ENCODE results near the gene ARHGAP33. TPM values are rescaled to one million over a fixed set of nuclear protein-coding genes. Genes with fewer than 3 reads are reported as not detected.

The ARHGAP33 gene
- total and polyA plus RNA-seq, 10 of the 15 experiments (the other 5 are each of a cell fraction or from before 2014, with no cell fraction given): 0.05 to 22.9 (median 2.3) TPM; not detected in 1

DNA sequence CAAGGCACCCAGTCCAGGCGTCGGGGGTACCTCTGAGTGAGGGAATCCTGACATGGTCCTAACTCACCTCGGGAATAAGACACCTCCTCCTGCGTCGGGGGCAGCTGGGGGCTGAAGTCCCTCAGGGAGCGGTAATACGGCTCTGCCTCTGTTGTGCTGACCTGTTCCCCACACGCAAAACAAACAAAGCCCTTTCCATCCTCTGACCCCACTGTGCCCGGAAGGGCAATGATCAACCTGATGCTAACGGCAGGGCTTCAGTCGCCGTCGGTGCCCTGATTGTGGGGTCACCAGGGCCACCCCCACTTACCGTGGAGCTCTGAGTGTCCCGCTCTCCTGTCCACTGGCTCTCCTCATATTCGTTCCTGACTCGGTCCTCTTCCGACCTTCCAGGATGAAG lies 55.6 kb downstream of the ARHGAP33 start:
- SMC1A ChIA-PET (ENCODE audit: uncharacterized antibody, unreplicated experiment): no interaction called here
- Histone ChIP-seq H3K79me2 (ENCODE audit: control insufficient read depth, insufficient read depth, low read length) (no peaks in the 10 kb centered on the region), H3K4me3 (no peak overlapping the region), H3K4me2 (ENCODE audit: control insufficient read depth, insufficient read depth) (no peak overlapping the region), H4K20me1 (ENCODE audit: control insufficient read depth, insufficient read depth) (no peaks in the 10 kb centered on the region; the same call in 1 of the 2 replicates), H3K27me3 (replicated peaks in 1 of 2; ENCODE audit: control insufficient read depth in 2 of 2, insufficient read depth in 2 of 2, low read length in 1 of 2) (no peaks in the 10 kb centered on the region; a peak in 2 of 4 replicates), H3K36me3 (ENCODE audit: control insufficient read depth in 2 of 2, insufficient read depth in 2 of 2, low read length in 1 of 2) (no peaks in the 10 kb centered on the region), H2AFZ (ENCODE audit: control insufficient read depth, low read depth, low read length) (no peak overlapping the region), H3K4me1 (ENCODE audit: control insufficient read depth, insufficient read depth, low read length) (no peaks in the 10 kb centered on the region), H3K9ac (ENCODE audit: control insufficient read depth, insufficient read depth, low read length) (no peak overlapping the region), H3K9me3 (replicated peaks; ENCODE audit: control insufficient read depth, insufficient read depth, low read length) (no peaks in the 10 kb centered on the region), H3K27ac (ENCODE audit: control insufficient read depth, insufficient read depth) (no peak overlapping the region)
- TF ChIP-seq NR2F1 (conservative IDR thresholded peaks at IDR 0.05): no peak
- no peak for TF ChIP-seq PAX8 (IDR thresholded peaks at IDR 0.05)
- no peak for TF ChIP-seq BACH1 (IDR thresholded peaks at IDR 0.05; ENCODE audit: borderline replicate concordance)
- no peak for TF ChIP-seq IKZF2 (IDR thresholded peaks at IDR 0.05)
- no peak for DNase-seq (ENCODE audit: low read depth, low spot score)
- RAD21 ChIA-PET (ENCODE audit: unreplicated experiment): no interaction called here
- FAIRE-seq: no peak
- ATAC-seq: no peak
- in situ Hi-C loops (cut with MboI) (no loop called here), intact Hi-C loops (cut with micrococcal nuclease; ENCODE audit: unreplicated experiment) (no loop called here)
- POLR2A ChIA-PET: no interaction called here
- BruUV-seq (replicated peaks): no TSS peak
- CTCF ChIA-PET: interaction anchor here (0.8 kb wide), 1 partner anchor 14 kb away, joined by 3 read pairs; no protein-coding TSS in a partner anchor
- WGBS (ENCODE audit: insufficient coverage, insufficient replicate concordance, low lambda C conversion rate, missing lambda C conversion rate): 41% methylated on average over 18 of the region's 18 CpGs

DNA sequence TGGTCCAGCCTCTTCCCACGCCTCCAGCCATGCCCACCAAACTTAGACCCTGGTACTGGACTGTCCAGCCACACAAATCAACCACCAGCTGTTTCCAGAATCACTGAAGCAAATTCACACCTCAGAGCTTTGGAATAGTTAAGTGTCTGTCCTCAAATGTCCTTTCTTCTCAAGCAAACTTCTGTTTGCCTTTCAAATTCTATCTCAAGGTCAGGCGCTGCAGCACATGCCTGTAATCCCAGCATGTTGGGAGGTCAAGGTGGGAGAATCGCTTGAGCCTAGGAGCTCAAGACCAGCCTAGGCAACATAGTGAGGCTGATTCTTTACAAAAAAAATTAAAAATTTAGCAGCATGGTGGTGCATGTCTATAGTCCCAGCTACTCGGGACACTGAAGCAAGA lies 56.7 kb downstream of the ARHGAP33 start:
- Histone ChIP-seq H4K20me1 (ENCODE audit: control insufficient read depth, insufficient read depth) (no peaks in the 10 kb centered on the region; the same call in 1 of the 2 replicates), H3K9ac (ENCODE audit: control insufficient read depth, insufficient read depth, low read length) (no peak overlapping the region), H3K27me3 (replicated peaks in 1 of 2; ENCODE audit: control insufficient read depth in 2 of 2, insufficient read depth in 2 of 2, low read length in 1 of 2) (no peaks in the 10 kb centered on the region; a peak in 2 of 4 replicates), H3K4me3 (no peak overlapping the region), H3K9me3 (replicated peaks; ENCODE audit: control insufficient read depth, insufficient read depth, low read length) (no peaks in the 10 kb centered on the region), H3K79me2 (ENCODE audit: control insufficient read depth, insufficient read depth, low read length) (no peaks in the 10 kb centered on the region), H2AFZ (ENCODE audit: control insufficient read depth, low read depth, low read length) (no peak overlapping the region), H3K4me2 (ENCODE audit: control insufficient read depth, insufficient read depth) (no peak overlapping the region), H3K27ac (ENCODE audit: control insufficient read depth, insufficient read depth) (no peak overlapping the region), H3K36me3 (ENCODE audit: control insufficient read depth in 2 of 2, insufficient read depth in 2 of 2, low read length in 1 of 2) (no peaks in the 10 kb centered on the region), H3K4me1 (ENCODE audit: control insufficient read depth, insufficient read depth, low read length) (no peaks in the 10 kb centered on the region)
- in situ Hi-C loops (cut with MboI) (no loop called here), intact Hi-C loops (cut with micrococcal nuclease; ENCODE audit: unreplicated experiment) (no loop called here)
- ChIA-PET SMC1A (ENCODE audit: uncharacterized antibody, unreplicated experiment) (no interaction called here), CTCF (no interaction called here), POLR2A (no interaction called here), RAD21 (ENCODE audit: unreplicated experiment) (no interaction called here)
- DNase-seq (ENCODE audit: low read depth, low spot score): no peak
- ATAC-seq: no peak
- BruUV-seq (replicated peaks): no TSS peak
- WGBS (ENCODE audit: insufficient coverage, insufficient replicate concordance, low lambda C conversion rate, missing lambda C conversion rate): 2% methylated on average over 4 of the region's 4 CpGs
- FAIRE-seq: no peak
- TF ChIP-seq POLR2AphosphoS2 (IDR thresholded peaks at IDR 0.05; ENCODE audit: low read depth, low read length): no peak
- TF ChIP-seq MXI1 (IDR thresholded peaks at IDR 0.05; ENCODE audit: low read depth, low read length): no peak
- no peak for TF ChIP-seq FOS (IDR thresholded peaks at IDR 0.05; ENCODE audit: borderline replicate concordance, extremely low read depth, insufficient read length)
- TF ChIP-seq, protein P1, sequence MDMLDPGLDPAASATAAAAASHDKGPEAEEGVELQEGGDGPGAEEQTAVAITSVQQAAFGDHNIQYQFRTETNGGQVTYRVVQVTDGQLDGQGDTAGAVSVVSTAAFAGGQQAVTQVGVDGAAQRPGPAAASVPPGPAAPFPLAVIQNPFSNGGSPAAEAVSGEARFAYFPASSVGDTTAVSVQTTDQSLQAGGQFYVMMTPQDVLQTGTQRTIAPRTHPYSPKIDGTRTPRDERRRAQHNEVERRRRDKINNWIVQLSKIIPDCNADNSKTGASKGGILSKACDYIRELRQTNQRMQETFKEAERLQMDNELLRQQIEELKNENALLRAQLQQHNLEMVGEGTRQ (IDR thresholded peaks at IDR 0.05; ENCODE audit: borderline replicate concordance, low read depth, low read length): no peak
- TF ChIP-seq ZNF217 (IDR thresholded peaks at IDR 0.05): no peak
- no peak for TF ChIP-seq LARP7 (IDR thresholded peaks at IDR 0.05)
- TF ChIP-seq, protein P2, sequence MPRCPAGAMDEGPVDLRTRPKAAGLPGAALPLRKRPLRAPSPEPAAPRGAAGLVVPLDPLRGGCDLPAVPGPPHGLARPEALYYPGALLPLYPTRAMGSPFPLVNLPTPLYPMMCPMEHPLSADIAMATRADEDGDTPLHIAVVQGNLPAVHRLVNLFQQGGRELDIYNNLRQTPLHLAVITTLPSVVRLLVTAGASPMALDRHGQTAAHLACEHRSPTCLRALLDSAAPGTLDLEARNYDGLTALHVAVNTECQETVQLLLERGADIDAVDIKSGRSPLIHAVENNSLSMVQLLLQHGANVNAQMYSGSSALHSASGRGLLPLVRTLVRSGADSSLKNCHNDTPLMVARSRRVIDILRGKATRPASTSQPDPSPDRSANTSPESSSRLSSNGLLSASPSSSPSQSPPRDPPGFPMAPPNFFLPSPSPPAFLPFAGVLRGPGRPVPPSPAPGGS (IDR thresholded peaks at IDR 0.05; ENCODE audit: borderline replicate concordance, insufficient read depth, low read depth, low read length, poor library complexity, severe bottlenecking): no peak
- no peak for TF ChIP-seq POU2F2 (IDR thresholded peaks at IDR 0.05; ENCODE audit: borderline replicate concordance, low read depth, low read length)
- no peak for TF ChIP-seq TCF12 (IDR thresholded peaks at IDR 0.05; ENCODE audit: low read depth, low read length)
- TF ChIP-seq BCL11A (IDR thresholded peaks at IDR 0.05; ENCODE audit: low read depth, low read length): no peak
- no peak for TF ChIP-seq DPF2 (IDR thresholded peaks at IDR 0.05)
- TF ChIP-seq BACH1 (IDR thresholded peaks at IDR 0.05; ENCODE audit: borderline replicate concordance): no peak
- TF ChIP-seq, protein P3, sequence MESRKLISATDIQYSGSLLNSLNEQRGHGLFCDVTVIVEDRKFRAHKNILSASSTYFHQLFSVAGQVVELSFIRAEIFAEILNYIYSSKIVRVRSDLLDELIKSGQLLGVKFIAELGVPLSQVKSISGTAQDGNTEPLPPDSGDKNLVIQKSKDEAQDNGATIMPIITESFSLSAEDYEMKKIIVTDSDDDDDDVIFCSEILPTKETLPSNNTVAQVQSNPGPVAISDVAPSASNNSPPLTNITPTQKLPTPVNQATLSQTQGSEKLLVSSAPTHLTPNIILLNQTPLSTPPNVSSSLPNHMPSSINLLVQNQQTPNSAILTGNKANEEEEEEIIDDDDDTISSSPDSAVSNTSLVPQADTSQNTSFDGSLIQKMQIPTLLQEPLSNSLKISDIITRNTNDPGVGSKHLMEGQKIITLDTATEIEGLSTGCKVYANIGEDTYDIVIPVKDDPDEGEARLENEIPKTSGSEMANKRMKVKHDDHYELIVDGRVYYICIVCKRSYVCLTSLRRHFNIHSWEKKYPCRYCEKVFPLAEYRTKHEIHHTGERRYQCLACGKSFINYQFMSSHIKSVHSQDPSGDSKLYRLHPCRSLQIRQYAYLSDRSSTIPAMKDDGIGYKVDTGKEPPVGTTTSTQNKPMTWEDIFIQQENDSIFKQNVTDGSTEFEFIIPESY (IDR thresholded peaks at IDR 0.05): no peak
